ENCODE measurements around the gene RPS27A.
"Not testable (repeated sequence)": the region's sequence is repeated elsewhere in the genome, so short reads cannot be mapped to it uniquely, and the experiment has no call there.

Gene RPS27A

DNA sequence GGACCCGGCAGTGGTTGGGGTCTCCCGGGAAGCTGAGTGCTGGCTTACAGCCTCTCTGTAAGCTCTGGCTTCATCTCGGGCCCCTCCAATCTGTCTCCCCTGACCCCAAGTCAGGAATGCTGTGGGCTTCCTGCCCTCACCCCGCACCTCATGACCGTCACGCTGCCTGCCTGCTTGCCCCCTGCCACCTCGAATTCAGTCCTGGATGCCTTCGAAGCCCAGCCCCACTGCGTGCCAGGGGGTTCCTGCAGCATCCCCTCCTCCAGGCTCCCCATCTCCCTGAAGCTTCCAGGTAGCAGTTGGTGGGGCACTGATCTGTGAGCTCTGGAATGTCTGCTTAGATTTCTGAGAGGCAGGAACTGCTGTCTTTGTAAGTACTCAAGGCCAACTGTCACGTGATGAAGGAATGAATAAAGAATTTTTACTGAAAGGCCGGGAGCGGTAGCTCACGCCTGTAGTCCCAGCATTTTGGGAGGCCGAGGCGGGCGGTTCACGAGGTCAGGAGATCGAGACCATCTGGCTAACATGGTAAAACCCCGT lies 6.9 kb upstream of the RPS27A start:
- no peak overlapping the region for H3K4me3 ChIP-seq (ENCODE audit: severe bottlenecking)
- no peaks in the 10 kb centered on the region for H3K9me3 ChIP-seq (ENCODE audit: severe bottlenecking)
- no peak overlapping the region for H3K27ac ChIP-seq (ENCODE audit: poor library complexity, severe bottlenecking)
- H3K36me3 ChIP-seq (ENCODE audit: low read depth): peaks cover 5% of the 10 kb centered on the region; the same call in 1 of the 2 replicates
- no peaks in the 10 kb centered on the region for H3K27me3 ChIP-seq (ENCODE audit: insufficient read depth, poor library complexity, severe bottlenecking)
- H3K4me1 ChIP-seq (ENCODE audit: insufficient read depth, poor library complexity, severe bottlenecking): peaks cover 4% of the 10 kb centered on the region
- TF ChIP-seq CTCF (IDR thresholded peaks at IDR 0.05; ENCODE audit: poor library complexity, severe bottlenecking): no peak
- DNase-seq (ENCODE audit: low spot score): no peak
- no peak for ATAC-seq (ENCODE audit: low read depth)

- H3K4me1 ChIP-seq (ENCODE audit: insufficient read depth, poor library complexity, severe bottlenecking); DNase-seq (ENCODE audit: low spot score); H3K4me3 ChIP-seq (ENCODE audit: severe bottlenecking); H3K27me3 ChIP-seq (ENCODE audit: insufficient read depth, poor library complexity, severe bottlenecking); H3K9me3 ChIP-seq (ENCODE audit: severe bottlenecking); H3K36me3 ChIP-seq (ENCODE audit: low read depth); H3K27ac ChIP-seq (ENCODE audit: poor library complexity, severe bottlenecking); ATAC-seq (ENCODE audit: low read depth): not testable (repeated sequence)
Observed at GRCh38 chr2:55227437-55228225, 4.9 kb upstream of the RPS27A start.

GRCh38 chr2:55228226-55228563 lies 4.3 kb upstream of the RPS27A start:
- TF ChIP-seq CTCF (IDR thresholded peaks at IDR 0.05; ENCODE audit: poor library complexity, severe bottlenecking): no peak
- no peak for ATAC-seq (ENCODE audit: low read depth)
- no peak for DNase-seq (ENCODE audit: low spot score)

DNA sequence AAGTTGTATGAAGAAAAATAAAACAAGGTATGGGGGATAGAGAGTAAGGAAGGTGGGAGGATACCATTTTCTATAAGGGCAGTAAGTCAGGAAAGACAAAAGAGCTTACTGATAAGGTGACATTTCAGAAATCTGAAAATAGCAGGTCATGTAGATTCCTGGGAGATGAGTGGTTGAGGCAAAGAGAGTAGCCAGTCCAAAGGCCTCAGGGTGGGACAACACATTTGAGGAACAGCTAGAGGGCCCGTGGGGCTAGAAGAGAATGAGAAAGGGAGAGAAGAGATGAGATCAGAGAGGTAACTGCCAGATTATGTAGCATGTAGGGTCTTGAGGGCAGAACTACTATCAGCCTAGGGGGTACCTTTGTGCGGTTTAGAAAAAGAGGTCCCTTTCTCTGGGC lies 3.3 kb upstream of the RPS27A start:
- peaks cover 8% of the 10 kb centered on the region for H3K4me1 ChIP-seq (ENCODE audit: insufficient read depth, poor library complexity, severe bottlenecking)
- no peak overlapping the region for H3K27ac ChIP-seq (ENCODE audit: poor library complexity, severe bottlenecking)
- DNase-seq (ENCODE audit: low spot score) (no peak), ATAC-seq (ENCODE audit: low read depth) (no peak)
- no peaks in the 10 kb centered on the region for H3K9me3 ChIP-seq (ENCODE audit: severe bottlenecking)
- H3K36me3 ChIP-seq (ENCODE audit: low read depth): peaks cover 16% of the 10 kb centered on the region
- no peaks in the 10 kb centered on the region for H3K27me3 ChIP-seq (ENCODE audit: insufficient read depth, poor library complexity, severe bottlenecking)
- H3K4me3 ChIP-seq (ENCODE audit: severe bottlenecking): no peak overlapping the region
- TF ChIP-seq CTCF (IDR thresholded peaks at IDR 0.05; ENCODE audit: poor library complexity, severe bottlenecking): no peak

More at GRCh38 chr2:55228226-55228563, 4.3 kb upstream of the RPS27A start:
- Histone ChIP-seq H3K27ac (ENCODE audit: poor library complexity, severe bottlenecking) (no peak overlapping the region), H3K36me3 (ENCODE audit: low read depth) (peaks cover 6% of the 10 kb centered on the region), H3K27me3 (ENCODE audit: insufficient read depth, poor library complexity, severe bottlenecking) (no peaks in the 10 kb centered on the region), H3K4me1 (ENCODE audit: insufficient read depth, poor library complexity, severe bottlenecking) (no peaks in the 10 kb centered on the region), H3K9me3 (ENCODE audit: severe bottlenecking) (no peaks in the 10 kb centered on the region), H3K4me3 (ENCODE audit: severe bottlenecking) (no peak overlapping the region)

DNA sequence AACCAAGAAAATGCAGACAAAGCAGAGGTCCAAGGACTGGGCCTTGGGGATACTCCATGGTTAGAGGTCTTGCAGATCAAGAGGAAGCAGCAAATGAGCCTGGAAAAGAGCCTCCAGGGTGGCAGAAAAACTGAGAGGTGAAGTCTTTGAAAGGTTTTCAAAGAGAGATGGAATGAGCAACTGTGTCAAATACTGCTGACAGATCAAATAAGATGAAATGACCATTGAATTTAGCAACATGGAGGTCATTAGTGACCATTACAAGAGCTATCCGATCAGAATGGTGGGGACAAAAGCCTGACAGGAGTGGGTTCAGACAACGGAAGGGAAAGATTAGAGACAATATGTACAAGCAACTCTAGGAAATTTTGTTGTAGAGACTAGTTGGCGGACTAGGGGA lies 1.9 kb upstream of the RPS27A start:
- DNase-seq (ENCODE audit: low spot score) (no peak), ATAC-seq (ENCODE audit: low read depth) (no peak)
- no peak overlapping the region for H3K4me3 ChIP-seq (ENCODE audit: severe bottlenecking)
- H3K27me3 ChIP-seq (ENCODE audit: insufficient read depth, poor library complexity, severe bottlenecking): no peaks in the 10 kb centered on the region
- peaks cover 12% of the 10 kb centered on the region for H3K4me1 ChIP-seq (ENCODE audit: insufficient read depth, poor library complexity, severe bottlenecking)
- H3K9me3 ChIP-seq (ENCODE audit: severe bottlenecking): no peaks in the 10 kb centered on the region
- TF ChIP-seq CTCF (IDR thresholded peaks at IDR 0.05; ENCODE audit: poor library complexity, severe bottlenecking): no peak
- no peak overlapping the region for H3K27ac ChIP-seq (ENCODE audit: poor library complexity, severe bottlenecking)
- H3K36me3 ChIP-seq (ENCODE audit: low read depth): peaks cover 30% of the 10 kb centered on the region
